Neural progenitor cell (in vitro differentiated cells): Measurements from ENCODE around the gene LCT. TPM values are rescaled to one million over a fixed set of nuclear protein-coding genes. Genes with fewer than 3 reads are reported as not detected.

Source experiments
- DNase-seq: peaks from one replicate; pipeline ENCODE4 v3.0.0-alpha.2; 2016; ENCODE audit warnings: low spot score
- H2AFZ ChIP-seq: fragments of 200-600 bp; sonication (generic); replicated peaks from 2 replicates; pipeline ENCODE4 v1.6.1; 2016; ENCODE audit warnings: antibody characterized with exemption
- H3F3A ChIP-seq: fragments of 200-600 bp; sonication (generic); 2 replicates; pipeline ENCODE4 v1.6.1; 2016; ENCODE audit warnings: antibody characterized with exemption, low read depth
- H3K27ac ChIP-seq: fragments of 200-600 bp; sonication (generic); 2 replicates; pipeline ENCODE4 v1.5.1; 2016; ENCODE audit warnings: mild to moderate bottlenecking
- H3K27me3 ChIP-seq: fragments of 200-600 bp; sonication (generic); 2 replicates; pipeline ENCODE4 v1.6.1; 2016; ENCODE audit warnings: mild to moderate bottlenecking, moderate library complexity
- H3K36me3 ChIP-seq: fragments of 200-600 bp; sonication (generic); 2 replicates; pipeline ENCODE4 v1.5.1; 2016
- H3K4me1 ChIP-seq: fragments of 200-600 bp; sonication (generic); 2 replicates; pipeline ENCODE4 v1.6.1; 2016; ENCODE audit warnings: mixed run types
- H3K4me2 ChIP-seq: fragments of 200-600 bp; sonication (generic); 2 replicates; pipeline ENCODE4 v1.6.1; 2016
- H3K4me3 ChIP-seq: fragments of 200-600 bp; sonication (generic); 2 replicates; pipeline ENCODE4 v1.5.1; 2016
- H3K79me2 ChIP-seq: fragments of 200-600 bp; sonication (generic); 2 replicates; pipeline ENCODE4 v1.6.1; 2016; ENCODE audit warnings: low read depth
- H3K9ac ChIP-seq: fragments of 200-600 bp; sonication (generic); 2 replicates; pipeline ENCODE4 v1.6.1; 2016
- H3K9me3 ChIP-seq: fragments of 200-600 bp; sonication (generic); 2 replicates; pipeline ENCODE4 v1.5.1; 2016; ENCODE audit warnings: low read depth
- H4K20me1 ChIP-seq: fragments of 200-600 bp; sonication (generic); 2 replicates; pipeline ENCODE4 v1.6.1; 2016; ENCODE audit warnings: low read depth
- H3K27ac Mint-ChIP-seq: 3 replicates; pipeline ENCODE4 v1.8.0; 2021; ENCODE audit warnings: mixed read lengths
- H3K27me3 Mint-ChIP-seq: 2 replicates; pipeline ENCODE4 v1.8.0; 2022; ENCODE audit warnings: low read depth, mild to moderate bottlenecking, inconsistent platforms, moderate library complexity, mixed read lengths; ENCODE audit not compliant: insufficient read depth
- H3K36me3 Mint-ChIP-seq: 3 replicates; pipeline ENCODE4 v1.8.0; 2021; ENCODE audit warnings: mixed read lengths
- H3K4me1 Mint-ChIP-seq: 3 replicates; pipeline ENCODE4 v1.8.0; 2021; ENCODE audit warnings: mixed read lengths
- H3K4me3 Mint-ChIP-seq: 3 replicates; pipeline ENCODE4 v1.8.0; 2021; ENCODE audit warnings: mild to moderate bottlenecking, moderate library complexity, mixed read lengths
- H3K9me3 Mint-ChIP-seq: 3 replicates; pipeline ENCODE4 v1.8.0; 2020; ENCODE audit warnings: mixed read lengths
- CTCF ChIP-seq: fragments of 200-600 bp; sonication (generic); IDR thresholded peaks from 2 replicates; pipeline ENCODE4 v1.5.1; 2017; ENCODE audit warnings: antibody characterized with exemption, mild to moderate bottlenecking
- EZH2 ChIP-seq: fragments of 200-600 bp; sonication (generic); IDR thresholded peaks from 2 replicates; pipeline ENCODE4 v1.6.1; 2017; ENCODE audit warnings: antibody characterized with exemption, mild to moderate bottlenecking, moderate library complexity
- EZH2phosphoT487 ChIP-seq: fragments of 200-600 bp; sonication (generic); IDR thresholded peaks from 2 replicates; pipeline ENCODE4 v1.6.1; 2017; ENCODE audit warnings: antibody characterized with exemption
- total RNA-seq: library from RNA; depleted of rRNA; stranded (reverse); fragments of >200 nt; gene quantifications from 2 replicates; pipeline ENCODE4 v1.2.3, GENCODE V29; 2015; ENCODE audit warnings: low replicate concordance

LCT gene
- total RNA-seq, 1 donor from 2014 or later: not detected

- TF ChIP-seq EZH2phosphoT487 (no peak), CTCF (peak; percentile 8)
- Histone ChIP-seq H3K4me3 (no peak overlapping the region), H3F3A (no peaks in the 10 kb centered on the region), H3K27ac (no peak overlapping the region), H3K79me2 (no peaks in the 10 kb centered on the region), H4K20me1 (no peaks in the 10 kb centered on the region), H3K4me1 (no peaks in the 10 kb centered on the region), H3K36me3 (no peaks in the 10 kb centered on the region), H3K9ac (no peak overlapping the region), H3K4me2 (no peak overlapping the region), H2AFZ (no peak overlapping the region), H3K27me3 (no peaks in the 10 kb centered on the region), H3K9me3 (no peaks in the 10 kb centered on the region)
- Mint-ChIP-seq H3K27me3 (peaks cover 2% of the 10 kb centered on the region), H3K9me3 (peaks cover 19% of the 10 kb centered on the region), H3K27ac (no peak overlapping the region), H3K36me3 (no peaks in the 10 kb centered on the region), H3K4me3 (no peak overlapping the region), H3K4me1 (peaks cover 3% of the 10 kb centered on the region)
- no peak for DNase-seq
Measured at GRCh38 chr2:135799738-135800137, 37.2 kb downstream of the LCT start.

GRCh38 chr2:135798762-135799161, 38.2 kb downstream of the LCT start:
- Histone ChIP-seq H4K20me1 (no peaks in the 10 kb centered on the region), H3K27ac (no peak overlapping the region), H3K36me3 (no peaks in the 10 kb centered on the region), H3K4me3 (no peak overlapping the region), H2AFZ (no peak overlapping the region), H3K79me2 (no peaks in the 10 kb centered on the region), H3K4me2 (no peak overlapping the region), H3F3A (no peaks in the 10 kb centered on the region), H3K27me3 (no peaks in the 10 kb centered on the region), H3K9ac (no peak overlapping the region), H3K4me1 (no peaks in the 10 kb centered on the region), H3K9me3 (no peaks in the 10 kb centered on the region)
- H3K27ac Mint-ChIP-seq: no peak overlapping the region
- no peak overlapping the region for H3K4me3 Mint-ChIP-seq
- H3K27me3 Mint-ChIP-seq: peaks cover 2% of the 10 kb centered on the region
- H3K9me3 Mint-ChIP-seq: peaks cover 19% of the 10 kb centered on the region
- DNase-seq: no peak
- no peaks in the 10 kb centered on the region for H3K36me3 Mint-ChIP-seq
- peaks cover 3% of the 10 kb centered on the region for H3K4me1 Mint-ChIP-seq
- no peak for TF ChIP-seq EZH2phosphoT487
- peak; percentile 10 for TF ChIP-seq CTCF
- TF ChIP-seq EZH2: no peak

GRCh38 chr2:135798275-135798705, 38.7 kb downstream of the LCT start:
- H3K36me3 Mint-ChIP-seq: no peaks in the 10 kb centered on the region
- DNase-seq: no peak
- Histone ChIP-seq H3K9me3 (no peaks in the 10 kb centered on the region), H3K27me3 (no peaks in the 10 kb centered on the region), H3K4me3 (no peak overlapping the region), H3K4me2 (no peak overlapping the region), H3K79me2 (no peaks in the 10 kb centered on the region), H2AFZ (no peak overlapping the region), H3K4me1 (no peaks in the 10 kb centered on the region), H3F3A (no peaks in the 10 kb centered on the region), H3K9ac (no peak overlapping the region), H3K36me3 (no peaks in the 10 kb centered on the region), H3K27ac (no peak overlapping the region), H4K20me1 (no peaks in the 10 kb centered on the region)
- no peak overlapping the region for H3K4me3 Mint-ChIP-seq
- H3K27ac Mint-ChIP-seq: no peak overlapping the region
- TF ChIP-seq EZH2phosphoT487 (no peak), EZH2 (no peak), CTCF (no peak)
- H3K4me1 Mint-ChIP-seq: peaks cover 3% of the 10 kb centered on the region
- peaks cover 19% of the 10 kb centered on the region for H3K9me3 Mint-ChIP-seq
- peaks cover 2% of the 10 kb centered on the region for H3K27me3 Mint-ChIP-seq
